Medulla oblongata (tissue), 1 donor: ENCODE results near the gene SIPA1L3.
A peak's percentile ranks its signal among the peaks of the same experiment; 100 is the strongest.

Source experiments
- DNase-seq: peaks from one replicate; pipeline ENCODE4 v3.0.0-alpha.2; 2015; ENCODE audit errors: extremely low spot score

Gene SIPA1L3

DNA sequence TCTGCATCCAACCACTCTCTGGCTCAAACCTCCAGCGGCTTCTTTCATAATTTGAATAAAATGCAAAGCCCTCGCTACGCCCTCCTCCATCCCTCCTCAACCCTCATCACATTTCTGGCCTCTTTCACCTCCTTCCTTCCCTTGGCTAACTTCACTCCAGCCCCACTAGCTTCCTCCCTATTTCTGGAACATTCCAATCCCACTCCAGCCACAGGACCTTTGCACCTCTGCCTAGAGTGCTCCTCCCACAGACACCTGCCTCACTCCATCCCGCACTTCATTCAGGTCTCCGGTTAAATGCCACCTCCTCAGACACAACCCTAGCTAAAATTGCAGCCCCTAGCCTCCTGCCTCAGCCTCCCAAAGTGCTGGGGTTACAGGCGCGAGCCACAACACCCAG is 324.9 kb downstream of the SIPA1L3 start:
- no peak for DNase-seq

DNA sequence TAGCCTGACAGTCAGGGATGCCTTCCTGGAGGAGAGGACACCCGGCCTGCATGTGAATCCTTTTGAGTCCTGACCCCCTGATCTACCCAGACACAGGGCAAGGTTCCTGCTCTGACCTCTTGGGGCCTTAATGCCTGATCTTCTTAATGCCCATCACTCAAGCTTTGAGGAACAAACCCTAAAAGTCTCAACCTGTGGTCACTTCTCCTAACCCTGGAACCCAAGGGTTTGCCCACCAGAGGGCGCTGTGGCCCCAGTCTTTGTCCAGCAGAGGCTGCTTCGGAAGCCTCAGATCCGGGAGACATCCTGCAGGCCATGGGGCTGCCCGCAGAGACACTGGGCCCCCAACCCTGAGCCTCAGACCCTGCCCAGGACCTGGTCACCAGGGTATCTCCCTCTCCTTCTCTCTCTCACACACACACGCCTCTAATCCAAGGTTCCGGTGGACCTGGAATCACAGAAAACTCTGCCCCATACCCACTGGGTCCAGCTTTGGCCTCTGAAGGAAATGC is 326.8 kb downstream of the SIPA1L3 start:
- DNase-seq, result peak; percentile 85

DNA sequence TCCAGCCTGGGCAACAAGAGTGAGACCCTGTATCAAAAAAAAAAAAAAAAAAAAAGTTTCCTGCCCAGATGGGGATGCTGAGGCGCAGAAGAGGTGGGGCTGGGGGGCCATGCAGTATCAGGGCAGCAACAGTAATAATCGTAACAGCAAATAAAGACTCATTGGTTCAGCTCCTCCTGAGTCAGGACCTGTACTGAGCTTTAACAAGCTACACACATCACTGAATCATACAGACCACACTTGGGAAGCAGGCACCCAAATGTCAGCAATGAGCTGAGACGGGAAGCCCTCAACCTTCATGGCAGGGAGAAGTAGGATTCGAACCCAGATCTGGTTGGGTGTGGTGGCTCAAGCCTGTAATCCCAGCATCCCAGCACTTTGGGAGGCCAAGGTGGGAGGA is 327.6 kb downstream of the SIPA1L3 start:
- DNase-seq, result no peak

DNA sequence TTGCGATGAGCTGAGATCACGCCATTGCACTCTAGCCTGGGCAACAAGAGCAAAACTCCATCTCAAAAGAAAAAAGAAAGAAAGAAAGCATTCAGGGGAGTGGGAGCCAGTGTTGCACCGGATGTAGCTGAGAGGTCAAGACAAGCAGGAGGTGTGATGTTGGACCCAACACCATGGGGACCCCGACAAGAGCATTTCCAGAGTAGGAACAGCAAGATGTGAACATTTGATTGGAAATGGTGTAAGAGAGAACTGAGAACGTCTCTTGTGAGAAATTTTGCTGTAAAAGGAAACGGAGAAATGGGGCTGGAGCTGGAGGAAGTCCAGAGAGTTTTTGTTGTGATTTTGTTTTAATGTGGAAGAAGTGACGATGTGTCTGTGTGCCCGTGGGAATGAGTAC is 332.8 kb downstream of the SIPA1L3 start:
- DNase-seq, result no peak

DNA sequence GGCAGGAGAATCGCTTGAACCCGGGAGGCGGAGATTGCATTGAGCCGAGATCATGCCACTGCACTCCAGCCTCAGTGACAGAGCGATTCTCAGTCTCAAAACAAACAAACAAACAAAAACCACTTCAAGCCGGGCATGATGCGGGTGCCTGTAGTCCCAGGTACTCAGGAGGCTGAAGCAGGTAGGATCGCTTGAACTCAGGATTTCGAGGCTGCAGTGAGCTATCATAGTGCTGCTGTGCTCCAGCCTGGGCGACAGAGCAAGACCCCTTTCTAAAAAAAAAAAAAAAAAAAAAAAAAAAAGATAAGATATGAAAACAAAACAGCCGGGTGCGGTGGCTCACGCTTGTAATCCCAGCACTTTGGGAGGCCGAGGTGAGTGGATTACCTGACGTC is 336.3 kb downstream of the SIPA1L3 start:
- DNase-seq, result no peak

DNA sequence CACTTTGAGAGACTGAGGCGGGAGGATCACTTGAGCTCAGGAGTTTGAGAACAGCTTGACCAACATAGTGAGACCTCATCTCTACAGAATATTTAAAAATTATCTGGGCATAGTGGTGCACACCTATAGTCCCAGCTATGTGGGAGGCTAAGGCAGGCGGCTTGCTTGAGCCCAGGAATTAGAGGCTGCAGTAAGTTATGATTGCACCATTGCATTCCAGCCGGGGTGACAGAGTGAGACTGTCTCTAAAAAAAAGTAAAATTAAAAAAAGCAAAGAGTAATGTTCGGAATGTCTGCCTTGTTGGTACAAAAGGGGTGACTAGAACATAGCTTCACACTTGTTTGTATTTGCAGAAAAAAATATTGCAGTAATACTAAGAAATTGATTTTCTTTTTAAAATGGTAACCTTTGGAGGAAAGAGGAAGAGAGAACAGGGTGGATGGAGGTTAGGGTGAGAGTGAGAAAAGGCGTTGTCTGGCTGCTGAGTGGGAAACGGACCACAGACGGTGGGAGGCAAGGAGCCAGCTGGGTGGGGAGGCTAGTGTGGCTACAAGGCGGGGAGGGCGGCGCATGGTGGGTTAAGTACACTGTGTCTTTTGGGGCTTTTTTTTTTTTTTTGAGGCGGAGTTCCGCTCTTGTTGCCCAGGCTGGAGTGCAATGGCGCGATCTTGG is 339.0 kb downstream of the SIPA1L3 start:
- DNase-seq, result no peak

DNA sequence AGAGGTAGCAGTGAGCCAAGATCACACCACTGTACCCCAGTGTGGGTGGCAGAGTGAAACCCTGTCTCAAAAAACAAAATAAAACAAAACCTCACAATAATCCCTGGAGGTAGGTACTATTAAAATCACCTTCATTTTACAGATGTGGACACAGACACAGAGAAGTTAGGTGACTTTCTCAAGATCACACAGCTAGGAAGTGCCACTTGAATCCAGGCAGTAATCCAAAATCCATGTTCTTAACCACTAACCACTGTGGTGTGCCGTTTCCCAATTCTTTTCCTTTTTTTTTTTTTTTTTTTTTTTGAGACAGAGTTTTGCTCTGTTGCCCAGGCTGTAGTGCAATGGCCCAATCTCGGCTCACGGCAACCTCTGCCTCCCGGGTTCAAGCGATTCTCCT is 340.1 kb downstream of the SIPA1L3 start:
- peak; percentile 1 for DNase-seq

DNA sequence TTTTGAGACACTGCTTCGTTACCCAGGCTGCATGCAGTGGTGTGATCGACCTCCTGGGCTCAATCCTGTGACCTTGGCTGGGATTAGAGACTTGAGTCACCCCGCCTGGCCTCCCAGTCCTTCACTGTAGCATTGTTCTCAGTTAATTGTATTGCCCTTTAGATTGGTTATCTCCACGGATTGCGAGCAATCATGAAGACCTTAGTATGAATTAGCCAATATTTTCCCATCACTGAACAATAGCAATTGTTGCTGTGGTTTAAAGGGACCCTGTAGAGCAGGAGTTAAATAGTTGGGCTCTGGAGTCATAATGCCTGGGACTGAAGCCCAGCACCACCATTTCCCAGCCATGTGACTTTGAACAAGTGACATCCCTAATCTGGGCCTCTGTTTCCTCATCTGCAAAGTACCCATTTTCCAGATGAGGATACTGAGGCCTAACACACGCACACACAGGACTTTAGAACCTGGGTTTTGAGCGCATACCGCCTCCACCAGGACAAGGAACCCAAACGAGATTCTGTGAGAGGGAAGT is 340.8 kb downstream of the SIPA1L3 start:
- peak; percentile 49 for DNase-seq

DNA sequence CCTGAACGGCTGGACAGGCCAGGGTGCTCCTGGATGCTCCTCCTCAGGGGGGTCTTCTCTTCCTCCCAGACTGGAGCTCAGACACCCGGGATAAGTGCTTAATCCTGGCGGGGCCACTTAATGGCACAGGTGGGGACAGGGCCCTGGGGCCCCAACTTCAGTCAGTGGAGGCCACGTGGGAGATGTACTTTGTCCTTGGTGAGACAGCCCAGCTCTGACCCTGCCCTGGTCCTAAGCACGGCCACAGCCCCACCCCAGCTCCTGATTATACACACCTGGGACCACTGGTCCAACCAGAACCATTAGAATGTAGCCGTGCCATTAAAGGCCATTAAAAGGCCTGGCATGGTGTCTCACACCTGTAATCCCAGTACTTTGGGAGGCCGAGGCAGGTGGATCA is 341.4 kb downstream of the SIPA1L3 start:
- no peak for DNase-seq

DNA sequence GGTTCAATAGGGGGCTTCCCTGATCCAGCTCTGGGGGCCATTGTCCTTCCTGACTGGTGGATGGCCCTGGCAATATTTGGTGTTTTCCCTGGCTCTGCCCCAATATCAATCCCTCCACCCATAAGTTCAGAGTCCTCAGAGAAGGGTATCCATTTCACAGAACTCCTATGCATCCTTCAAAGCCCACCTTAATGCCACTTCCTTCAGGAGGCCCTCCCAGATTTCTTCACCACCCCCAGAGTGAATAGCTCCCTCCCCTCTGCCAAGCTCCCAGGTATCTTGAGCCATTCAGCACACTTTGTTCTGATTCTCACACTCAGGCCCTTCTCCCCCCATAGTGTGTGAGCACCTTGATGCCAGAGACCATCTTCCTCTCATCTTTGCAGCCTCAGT is 343.4 kb downstream of the SIPA1L3 start:
- DNase-seq, result peak; percentile 2

DNA sequence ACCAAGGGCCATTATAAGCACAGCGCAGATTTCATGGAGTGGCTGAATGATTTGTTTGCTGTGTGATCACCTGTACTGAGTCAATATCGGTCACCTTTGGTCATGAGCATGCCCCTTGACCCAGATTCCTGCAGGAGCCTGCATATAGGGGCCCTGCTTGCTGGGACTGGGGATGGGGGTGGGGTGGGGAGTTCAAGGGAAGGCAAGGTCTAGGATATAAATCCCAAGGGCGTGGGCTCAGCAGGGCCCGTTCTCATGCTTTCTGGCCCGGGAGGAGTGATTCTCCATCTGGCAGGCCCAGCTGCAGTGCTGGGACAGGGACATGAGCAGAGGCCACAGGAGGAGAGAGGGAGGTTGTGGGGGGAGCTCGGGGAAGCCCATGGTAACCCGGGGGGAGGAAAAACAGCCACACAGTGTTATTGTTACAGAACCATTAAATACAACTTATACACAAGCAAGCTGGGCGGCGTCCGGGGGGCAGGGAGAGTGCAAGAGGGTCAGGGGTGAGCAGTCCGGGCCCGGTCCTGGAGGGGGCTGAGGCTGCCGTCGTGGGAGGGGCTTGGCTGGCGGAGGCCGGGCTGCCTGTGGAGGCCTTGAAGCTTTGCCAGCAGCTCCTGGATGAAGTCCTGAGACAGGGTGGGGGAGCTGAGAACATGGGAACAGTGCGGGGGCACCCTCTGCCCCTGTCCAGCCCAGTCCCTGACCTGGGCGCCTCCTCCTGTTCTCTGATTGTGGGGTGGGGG is 344.0 kb downstream of the SIPA1L3 start:
- DNase-seq, result peak; percentile 75

DNA sequence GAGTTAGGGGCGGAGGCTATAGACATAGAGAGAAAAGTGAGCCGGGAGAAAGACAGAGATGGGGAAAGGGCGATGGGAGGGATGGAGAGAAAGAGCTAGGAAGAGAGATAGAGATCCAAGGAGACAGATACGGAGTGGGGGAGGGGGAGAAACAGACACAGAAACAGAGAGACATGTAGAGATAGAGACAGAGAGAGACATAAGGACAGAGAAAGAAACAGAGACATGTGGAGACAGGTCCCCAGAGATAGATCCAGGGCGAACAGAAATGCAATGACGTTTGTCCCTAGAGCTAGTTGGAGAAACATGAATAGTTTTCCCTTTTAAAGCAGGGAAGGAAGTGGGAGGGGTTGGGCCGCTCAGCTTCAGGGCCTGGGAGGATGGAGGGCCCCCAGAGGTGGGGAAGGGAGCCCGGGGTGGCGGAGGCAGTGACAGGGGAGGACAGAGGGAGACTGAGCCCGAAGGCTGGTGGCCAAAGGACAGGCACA is 344.6 kb downstream of the SIPA1L3 start:
- peak; percentile 57 for DNase-seq

DNA sequence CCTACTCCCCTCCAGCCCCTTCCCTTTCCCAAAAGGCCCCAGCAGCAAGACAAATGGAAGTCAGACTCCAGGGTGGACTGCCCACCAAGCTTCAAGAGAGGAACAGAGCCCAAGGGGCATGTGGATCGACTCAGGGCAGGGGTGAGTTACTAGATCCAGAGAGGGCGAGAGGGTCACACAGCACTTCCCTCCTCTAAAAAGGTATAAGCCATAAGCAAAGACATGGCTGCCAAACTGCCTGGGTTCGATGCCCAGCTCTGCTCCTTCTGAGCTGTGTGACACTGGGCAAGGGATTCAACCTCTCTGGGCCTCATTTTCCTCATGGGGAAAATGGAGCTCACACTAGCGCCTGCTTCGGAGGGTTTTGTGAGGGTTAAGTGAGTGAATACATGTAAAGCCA is 345.4 kb downstream of the SIPA1L3 start:
- no peak for DNase-seq

DNA sequence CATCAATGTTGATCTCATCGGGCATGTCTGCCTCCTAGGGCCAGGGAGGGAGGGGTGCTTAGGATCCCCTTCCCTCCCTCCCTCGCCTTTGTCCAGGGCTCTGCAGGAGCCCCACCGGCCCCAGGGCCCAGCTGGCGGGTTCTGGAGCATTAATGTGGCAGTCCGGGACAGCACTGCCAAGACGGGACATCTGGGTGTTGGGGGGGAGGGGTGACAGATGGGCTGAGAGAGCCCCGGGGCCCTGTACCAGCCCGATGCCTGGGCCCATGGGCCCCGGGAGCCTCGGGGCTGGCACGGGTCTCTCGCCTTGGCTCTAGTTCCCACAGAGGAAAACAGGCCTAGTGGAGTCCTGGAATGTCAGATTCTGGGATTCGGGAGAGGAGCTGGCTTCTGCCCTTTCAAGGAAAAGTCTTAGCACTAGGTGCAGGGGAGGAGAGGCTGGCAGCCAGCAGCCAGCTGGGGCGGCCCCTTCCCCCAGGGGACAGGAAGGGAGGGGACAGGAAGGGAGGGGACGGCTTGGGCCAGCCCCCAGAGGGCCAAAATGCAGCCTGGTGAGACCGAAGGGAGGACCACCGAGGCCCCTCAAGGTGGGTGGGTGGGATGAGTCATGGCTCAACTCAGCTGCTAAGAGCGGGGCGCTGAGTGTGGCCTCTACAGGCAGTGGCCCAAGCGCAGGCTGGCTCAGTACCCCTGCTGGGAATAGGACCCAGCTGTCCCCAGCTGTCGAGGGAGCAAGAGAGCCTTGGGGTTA is 346.1 kb downstream of the SIPA1L3 start:
- peak; percentile 94 for DNase-seq

DNA sequence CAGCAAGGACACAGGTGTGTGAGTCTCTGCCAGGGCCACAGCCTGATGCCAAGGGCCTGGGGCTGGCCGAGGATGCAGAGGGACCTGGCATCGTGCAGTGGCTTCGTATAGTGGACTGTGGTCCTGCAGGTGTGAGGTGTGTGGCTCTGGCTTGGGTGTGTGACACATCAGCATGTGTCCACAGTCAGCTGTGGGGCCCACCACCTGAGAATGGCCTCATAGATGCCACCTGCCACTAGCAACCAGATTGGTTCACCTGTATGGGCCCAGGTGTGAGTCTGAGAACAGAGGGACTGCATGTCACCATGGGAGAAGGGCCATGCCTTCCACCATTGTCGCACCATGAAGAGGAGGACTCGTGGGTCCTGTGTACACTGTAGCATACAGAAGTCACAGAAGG is 346.8 kb downstream of the SIPA1L3 start:
- no peak for DNase-seq

DNA sequence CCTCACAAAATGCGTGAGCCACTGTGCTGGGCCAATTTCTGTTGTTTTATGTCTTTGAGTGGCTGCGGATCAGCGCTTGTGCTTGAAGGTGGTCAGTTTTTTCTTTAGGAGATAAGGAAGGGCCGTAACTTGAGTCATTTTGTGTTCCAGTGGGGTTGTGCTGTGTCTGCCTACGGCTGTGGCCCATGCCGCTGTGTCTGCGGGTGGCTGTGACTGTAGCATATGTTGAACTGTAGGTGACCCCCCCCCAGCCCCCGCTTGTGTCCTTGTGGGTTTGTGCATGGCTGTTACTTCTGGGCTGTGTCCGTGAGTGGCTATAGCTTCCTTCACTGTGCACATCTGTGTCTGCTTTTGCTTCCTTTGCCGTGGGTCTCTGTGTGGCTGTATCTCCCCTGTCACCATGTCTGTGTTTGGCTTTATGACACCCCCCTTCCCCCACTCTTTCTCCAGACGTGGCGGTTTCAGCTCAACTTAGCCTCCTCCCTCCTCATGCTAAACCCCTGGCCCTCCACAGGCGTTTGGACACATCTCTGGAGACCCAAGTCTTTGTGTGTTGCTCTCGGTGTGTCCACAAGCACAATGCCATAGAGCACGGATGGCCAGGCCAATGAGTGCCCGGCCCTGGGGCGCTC is 348.5 kb downstream of the SIPA1L3 start:
- no peak for DNase-seq
